Vagina (tissue), 2 donors: ENCODE data around the gene GUCY1A2.

Experiments
- CTCF ChIP-seq, 3 experiments: fragments of 450-650 bp in 2 of 3; fragments of 200-600 bp in 1 of 3; sonication (generic) in 1 of 3; IDR thresholded peaks; one replicate each; pipeline ENCODE4 v1.5.1; 2017 to 2019; ENCODE audit warnings: antibody characterized with exemption in 3 of 3, mild to moderate bottlenecking in 2 of 3, moderate library complexity in 2 of 3
- POLR2A ChIP-seq, 2 donors: fragments of 450-650 bp; IDR thresholded peaks; one replicate each; pipeline ENCODE4 v1.6.1; 2017; ENCODE audit warnings: antibody characterized with exemption in 2 of 2, mild to moderate bottlenecking in 2 of 2, moderate library complexity in 2 of 2

DNA sequence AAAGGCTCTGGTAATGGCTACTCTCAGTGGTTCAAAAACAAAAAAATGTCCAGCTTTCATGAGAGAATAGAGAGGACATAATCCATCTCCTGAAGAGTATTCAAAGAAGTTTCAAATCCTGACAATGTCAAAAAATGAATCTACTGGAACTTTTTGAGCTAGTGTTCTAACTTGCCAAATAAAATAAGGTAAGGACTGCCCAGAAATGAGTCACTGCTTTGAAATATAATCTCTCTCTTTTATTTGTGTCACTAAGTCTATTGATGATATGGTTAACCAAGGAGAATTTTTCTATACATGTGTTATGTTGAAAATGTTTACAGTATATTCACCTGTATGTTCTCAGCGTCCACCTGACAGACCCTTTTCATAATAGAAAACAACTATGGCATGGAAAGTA is 3.4 kb downstream of the GUCY1A2 start:
- TF ChIP-seq CTCF (IDR thresholded peaks at IDR 0.05) (no peak), POLR2A (IDR thresholded peaks at IDR 0.05) (no peak)
